B cell (primary cell): Measurements from ENCODE around the gene TMC6. TPM values are rescaled to one million over a fixed set of nuclear protein-coding genes. Genes with fewer than 3 reads are reported as not detected.
A peak's percentile ranks its signal among the peaks of the same experiment; 100 is the strongest.

Source experiments
- ATAC-seq: fragments of 200-7000 bp; cut with Tn5 transposase; one replicate; pipeline ENCODE4 v1.10.0; 2021; ENCODE audit warnings: low read depth, mild to moderate bottlenecking, moderate number of reproducible peaks, moderate library complexity
- CTCF ChIA-PET: fragments of 350-600 bp; sonication (Branson Sonifier 250); formaldehyde crosslinking; loops from one replicate; lab custom pipeline; 2021; ENCODE audit warnings: antibody characterized with exemption, inconsistent platforms; lab: Charles Lee
- POLR2A ChIA-PET: fragments of 350-600 bp; sonication (Branson Sonifier 250); formaldehyde crosslinking; loops from one replicate; lab custom pipeline; 2021; ENCODE audit warnings: antibody characterized with exemption; lab: Charles Lee
- DNase-seq: peaks from one replicate; pipeline ENCODE4 v3.0.0; 2013
- H2AFZ ChIP-seq: 2 replicates; pipeline ENCODE4 v1.6.1; 2012; ENCODE audit warnings: mild to moderate bottlenecking, low read depth, low read length; ENCODE audit not compliant: insufficient read depth, poor library complexity, severe bottlenecking
- H3K27ac ChIP-seq, 2 donors: 1 replicate in 1 of 2; 2 replicates in 1 of 2; pipeline ENCODE4 v1.5.1; 2012 to 2013; ENCODE audit warnings: low read length in 2 of 2, mild to moderate bottlenecking in 2 of 2, moderate library complexity in 1 of 2
- H3K27me3 ChIP-seq, 4 experiments: fragments of 200-600 bp in 1 of 4; sonication (generic) in 1 of 4; replicated peaks in 1 of 4; 1 replicate in 2 of 4; 2 replicates in 2 of 4; pipeline versions ENCODE4 v1.6.1 to v1.7.0; 2013 to 2016; ENCODE audit warnings: low read length in 3 of 4, mild to moderate bottlenecking in 2 of 4, mixed read lengths in 1 of 4, moderate library complexity in 1 of 4; ENCODE audit not compliant: insufficient read depth in 4 of 4, control insufficient read depth in 3 of 4; ENCODE audit errors: control extremely low read depth in 1 of 4
- H3K36me3 ChIP-seq, 2 experiments: replicated peaks in 1 of 2; 1 replicate in 1 of 2; 2 replicates in 1 of 2; pipeline versions ENCODE4 v1.6.1 to v1.7.1; 2013; ENCODE audit warnings: low read length in 1 of 2; ENCODE audit not compliant: insufficient read depth in 2 of 2, control insufficient read depth in 1 of 2; ENCODE audit errors: control extremely low read depth in 1 of 2, extremely low read depth in 1 of 2
- H3K4me1 ChIP-seq, 2 donors: fragments of 200-600 bp in 1 of 2; sonication (generic) in 1 of 2; 1 replicate in 1 of 2; 2 replicates in 1 of 2; pipeline versions ENCODE4 v1.5.1 to v1.6.1; 2013 to 2017; ENCODE audit warnings: low read length in 2 of 2; ENCODE audit not compliant: control insufficient read depth in 2 of 2, insufficient read depth in 2 of 2
- H3K4me2 ChIP-seq: replicated peaks from 2 replicates; pipeline ENCODE3; 2012; ENCODE audit warnings: mild to moderate bottlenecking, low read depth, low read length; ENCODE audit not compliant: poor library complexity, severe bottlenecking
- H3K4me3 ChIP-seq, 5 experiments: fragments of 200-600 bp in 1 of 5; sonication (generic) in 1 of 5; 1 replicate in 3 of 5; 2 replicates in 2 of 5; pipeline versions ENCODE4 v1.5.1 to v1.7.0; 2011 to 2016; ENCODE audit warnings: low read length in 4 of 5, mild to moderate bottlenecking in 4 of 5, low read depth in 2 of 5, control low read depth in 1 of 5, moderate library complexity in 1 of 5; ENCODE audit not compliant: insufficient read depth in 1 of 5; ENCODE audit errors: control extremely low read depth in 1 of 5, extremely low read depth in 1 of 5
- H3K79me2 ChIP-seq: fragments of 200-600 bp; sonication (generic); one replicate; pipeline ENCODE4 v1.6.0; 2016; ENCODE audit warnings: low read length; ENCODE audit not compliant: control insufficient read depth, insufficient read depth
- H3K9ac ChIP-seq: fragments of 200-600 bp; sonication (generic); 2 replicates; pipeline ENCODE4 v1.6.1; 2017; ENCODE audit warnings: mild to moderate bottlenecking, low read length, moderate library complexity
- H3K9me3 ChIP-seq, 3 donors: one replicate each; pipeline versions ENCODE4 v1.6.1 to v1.7.1; 2013; ENCODE audit warnings: low read length in 2 of 3; ENCODE audit not compliant: control insufficient read depth in 2 of 3, insufficient read depth in 1 of 3; ENCODE audit errors: control extremely low read depth in 1 of 3
- H4K20me1 ChIP-seq: 2 replicates; pipeline ENCODE4 v1.6.0; 2012; ENCODE audit warnings: mild to moderate bottlenecking, low read length; ENCODE audit not compliant: insufficient read depth, control insufficient read depth, poor library complexity, severe bottlenecking
- H3K27ac Mint-ChIP-seq: one replicate; pipeline ENCODE4 v1.8.0; 2021; ENCODE audit warnings: mixed read lengths
- H3K27me3 Mint-ChIP-seq: one replicate; pipeline ENCODE4 v1.8.0; 2021; ENCODE audit warnings: mixed read lengths
- H3K4me1 Mint-ChIP-seq: one replicate; pipeline ENCODE4 v1.8.0; 2021; ENCODE audit warnings: mixed read lengths
- H3K4me3 Mint-ChIP-seq: one replicate; pipeline ENCODE4 v1.8.0; 2021; ENCODE audit warnings: mixed read lengths
- H3K9me3 Mint-ChIP-seq: one replicate; pipeline ENCODE4 v1.8.0; 2022; ENCODE audit warnings: mixed read lengths; ENCODE audit not compliant: insufficient read depth
- EZH2 ChIP-seq: IDR thresholded peaks from 2 replicates; pipeline ENCODE4 v1.6.1; 2012; ENCODE audit warnings: borderline replicate concordance, low read depth, mild to moderate bottlenecking, moderate library complexity, low read length; ENCODE audit not compliant: insufficient read depth, poor library complexity, severe bottlenecking
- WGBS: methylation state at CpG from one replicate; pipeline ENCODE4 v1.1.5; 2013; ENCODE audit warnings: missing lambda C conversion rate; ENCODE audit not compliant: insufficient coverage; 5-methylcytosine and 5-hydroxymethylcytosine counted together
- intact Hi-C: fragments of 100-400 bp; cut with micrococcal nuclease; formaldehyde crosslinking; loops from one replicate; pipeline ENCODE4 v1.10.0; 2022
- polyA plus RNA-seq: library from polyadenylated mRNA; depleted of rRNA; stranded (reverse); fragments of >200 nt; gene quantifications from 2 replicates; pipeline ENCODE4 v1.2.3, GENCODE V29; 2012
- total RNA-seq, 2 donors: library from RNA; stranded (reverse); fragments of 120-200 nt in 1 of 2; gene quantifications; 1 replicate in 1 of 2; 2 replicates in 1 of 2; pipeline versions ENCODE4 v1.2.3 to v1.2.4, GENCODE V29; 2013 to 2022
- TF ChIP-seq, protein P1 (sequence below): fragments of 200-600 bp; IDR thresholded peaks from one replicate; pipeline ENCODE4 v1.8.0; 2022; ENCODE audit warnings: antibody characterized with exemption, mild to moderate bottlenecking

Gene TMC6
- total and polyA plus RNA-seq, 2 donors (not counting 1 experiment from before 2014, with no cell fraction given), result 374 to 891 TPM

DNA sequence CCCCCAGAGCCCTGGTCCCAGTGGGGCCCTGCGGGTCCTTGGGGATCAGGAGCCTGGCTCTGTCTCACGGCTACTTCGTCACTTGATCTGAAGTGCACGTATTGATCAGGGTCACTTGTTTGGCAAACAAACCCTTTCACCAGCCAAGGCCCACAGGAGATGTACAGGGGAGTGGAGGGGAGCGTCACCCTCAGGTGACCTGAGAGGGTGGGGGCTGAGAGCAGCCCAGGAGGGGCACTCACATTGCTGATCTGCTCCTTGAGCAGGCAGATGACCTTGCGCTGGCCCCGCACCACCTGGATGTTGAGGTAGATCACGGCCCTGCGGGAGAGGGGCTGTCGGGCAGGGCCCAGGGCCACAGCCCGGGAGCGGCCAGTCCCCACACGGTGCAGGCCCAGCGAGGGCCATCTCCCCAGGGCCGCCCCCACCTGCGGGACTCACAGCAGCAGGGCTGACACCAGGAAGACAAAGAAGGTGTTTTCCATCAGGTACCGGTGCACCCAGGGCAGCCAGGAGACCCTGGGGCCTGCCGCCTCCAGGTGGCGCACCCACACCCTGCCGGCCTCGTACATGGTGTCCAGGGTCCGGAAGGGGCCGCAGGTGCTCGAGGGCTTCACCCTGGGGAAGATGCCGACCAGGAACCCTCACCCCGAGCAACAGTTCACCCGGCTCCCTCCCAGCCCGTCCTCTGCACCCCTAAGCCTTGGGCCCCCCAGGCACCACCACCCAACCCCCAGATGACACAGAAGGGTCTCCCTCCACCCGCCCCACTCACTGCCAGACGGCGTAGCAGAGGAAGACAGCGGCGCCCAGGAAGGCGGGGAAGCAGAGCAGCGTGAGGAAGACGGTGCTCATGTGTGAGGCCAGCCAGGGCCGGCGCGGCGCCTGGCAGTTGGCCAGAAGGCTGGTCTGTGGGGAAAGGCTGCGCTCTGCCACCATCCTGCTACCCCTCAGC is 11.3 kb downstream of the TMC6 start:
- POLR2A ChIA-PET, result no interaction called here

More for the DNA sequence above, 11.3 kb downstream of the TMC6 start:
- H3K79me2 ChIP-seq, result peaks cover 30% of the 10 kb centered on the region
- peak; percentile 39 for DNase-seq
- peaks cover 0 to 84% of the 10 kb centered on the region in 2 experiments for H3K36me3 ChIP-seq
- no peak for TF ChIP-seq EZH2
- TF ChIP-seq, protein P1, sequence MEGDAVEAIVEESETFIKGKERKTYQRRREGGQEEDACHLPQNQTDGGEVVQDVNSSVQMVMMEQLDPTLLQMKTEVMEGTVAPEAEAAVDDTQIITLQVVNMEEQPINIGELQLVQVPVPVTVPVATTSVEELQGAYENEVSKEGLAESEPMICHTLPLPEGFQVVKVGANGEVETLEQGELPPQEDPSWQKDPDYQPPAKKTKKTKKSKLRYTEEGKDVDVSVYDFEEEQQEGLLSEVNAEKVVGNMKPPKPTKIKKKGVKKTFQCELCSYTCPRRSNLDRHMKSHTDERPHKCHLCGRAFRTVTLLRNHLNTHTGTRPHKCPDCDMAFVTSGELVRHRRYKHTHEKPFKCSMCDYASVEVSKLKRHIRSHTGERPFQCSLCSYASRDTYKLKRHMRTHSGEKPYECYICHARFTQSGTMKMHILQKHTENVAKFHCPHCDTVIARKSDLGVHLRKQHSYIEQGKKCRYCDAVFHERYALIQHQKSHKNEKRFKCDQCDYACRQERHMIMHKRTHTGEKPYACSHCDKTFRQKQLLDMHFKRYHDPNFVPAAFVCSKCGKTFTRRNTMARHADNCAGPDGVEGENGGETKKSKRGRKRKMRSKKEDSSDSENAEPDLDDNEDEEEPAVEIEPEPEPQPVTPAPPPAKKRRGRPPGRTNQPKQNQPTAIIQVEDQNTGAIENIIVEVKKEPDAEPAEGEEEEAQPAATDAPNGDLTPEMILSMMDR, result peak; percentile 35
- H3K27ac Mint-ChIP-seq, result peak overlapping the region; percentile 71
- no peak overlapping the region for H3K9ac ChIP-seq
- H3K4me3 Mint-ChIP-seq, result no peak overlapping the region
- no peaks in the 10 kb centered on the region for H3K9me3 ChIP-seq
- H3K4me3 ChIP-seq, result no peak overlapping the region
- CTCF ChIA-PET, result interaction anchor here (10.9 to 13.9 kb wide), 2 partner anchors 56 to 60 kb away, joined by 142 to 169 read pairs; partner anchors contain the start of gene SYNGR2
- no peaks in the 10 kb centered on the region for H3K9me3 Mint-ChIP-seq
- H3K4me2 ChIP-seq, result no peak overlapping the region
- peaks cover 44% of the 10 kb centered on the region for H3K4me1 Mint-ChIP-seq
- no peak overlapping the region for H2AFZ ChIP-seq
- intact Hi-C loops, result loop anchor here (10.0 kb wide), 1 partner anchor 307 kb away; no protein-coding TSS in a partner anchor
- 77% methylated on average over 35 of the region's 41 CpGs for WGBS
- peaks cover 30 to 39% of the 10 kb centered on the region in 2 donors for H3K4me1 ChIP-seq
- H3K27me3 ChIP-seq, result no peaks in the 10 kb centered on the region
- H3K27ac ChIP-seq, result no peak overlapping the region
- no peaks in the 10 kb centered on the region for H3K27me3 Mint-ChIP-seq
- peaks cover 81% of the 10 kb centered on the region for H4K20me1 ChIP-seq
- ATAC-seq, result no peak
